GM19328 (cell line): Measurements from ENCODE around the gene TMEM126A.

Experiments used
- ATAC-seq: cut with Tn5 transposase; IDR thresholded peaks from one replicate; pipeline ENCODE4 v1.9.1; 2021; ENCODE audit warnings: mild to moderate bottlenecking, moderate library complexity; ENCODE audit not compliant: unreplicated experiment

The TMEM126A gene

GRCh38 chr11:85694385-85694980, 46.7 kb downstream of the TMEM126A start:
- no peak for ATAC-seq

- ATAC-seq, result no peak
These were observed 47.8 kb downstream of the TMEM126A start for GRCh38 chr11:85695546-85695945.

GRCh38 chr11:85697747-85698146, 50.0 kb downstream of the TMEM126A start:
- no peak for ATAC-seq

GRCh38 chr11:85698195-85698594, 50.4 kb downstream of the TMEM126A start:
- ATAC-seq, result no peak

- ATAC-seq, result peak; percentile 66
These were observed 52.4 kb downstream of the TMEM126A start for GRCh38 chr11:85699957-85700741.

GRCh38 chr11:85704967-85705366, 57.2 kb downstream of the TMEM126A start:
- ATAC-seq, result no peak

- ATAC-seq, result no peak
These were observed 58.0 kb downstream of the TMEM126A start for GRCh38 chr11:85705800-85706199.
